ENCODE measurements around the gene RGPD3. TPM values are rescaled to one million over a fixed set of nuclear protein-coding genes. Genes with fewer than 3 reads are reported as not detected.
"Not testable (repeated sequence)": the region's sequence is repeated elsewhere in the genome, so short reads cannot be mapped to it uniquely, and the experiment has no call there.

The RGPD3 gene
- total RNA-seq, 2 experiments from 2014 or later: 0.06 TPM; not detected in 1

DNA sequence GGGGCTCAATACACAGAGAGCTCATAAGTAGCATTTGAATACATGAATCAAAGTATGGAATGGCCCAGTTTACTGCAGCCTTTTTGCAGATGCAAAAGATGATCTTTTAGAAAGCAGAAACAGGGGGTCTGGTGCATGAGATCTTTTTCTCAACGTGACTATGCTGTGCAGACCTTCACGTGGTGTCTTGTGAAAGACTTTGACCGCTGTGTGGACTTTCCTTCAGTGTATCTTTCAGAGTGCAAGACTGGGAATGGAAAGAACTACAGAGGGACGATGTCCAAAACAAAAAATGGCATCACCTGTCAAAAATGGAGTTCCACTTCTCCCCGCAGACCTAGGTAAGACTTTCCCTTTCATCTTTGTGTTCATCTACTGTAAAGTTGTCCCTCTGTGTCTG lies 77.5 kb downstream of the RGPD3 start:
- H3K36me3 Mint-ChIP-seq (ENCODE audit: low read depth); H3K9me3 Mint-ChIP-seq; H3K4me1 Mint-ChIP-seq; H3K27me3 Mint-ChIP-seq; DNase-seq; H3K4me3 Mint-ChIP-seq; H3K27ac Mint-ChIP-seq; CTCF ChIA-PET; POLR2A ChIA-PET: not testable (repeated sequence)

DNA sequence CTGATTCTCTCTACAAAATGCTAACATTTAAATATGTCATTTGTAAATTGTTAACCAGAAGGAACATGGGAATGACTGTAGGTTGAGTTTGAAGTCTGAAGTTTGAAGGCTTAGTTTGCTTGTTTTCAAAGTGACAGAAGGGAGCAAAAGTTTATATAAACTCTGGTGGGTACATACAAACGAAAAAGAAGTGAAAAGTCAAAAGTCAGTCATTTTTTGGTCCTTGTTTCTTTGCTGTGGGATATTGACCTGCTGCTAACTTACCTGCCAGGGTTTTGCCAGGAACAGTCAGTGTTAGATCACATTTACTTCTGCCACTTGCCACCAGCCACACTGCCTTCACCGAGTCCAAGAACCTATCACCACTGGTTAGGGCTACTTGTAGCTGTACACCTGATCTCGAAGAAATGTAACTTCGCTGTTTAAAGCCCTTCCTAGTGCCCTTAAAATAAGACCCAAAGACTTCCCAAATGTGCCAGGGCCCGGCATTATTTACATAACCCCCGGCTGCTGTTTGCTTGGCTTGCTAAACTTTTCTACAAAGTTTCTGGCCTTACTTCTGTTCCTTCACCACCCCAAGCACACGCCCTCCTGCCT lies 79.3 kb downstream of the RGPD3 start:
- DNase-seq; CTCF ChIA-PET; H3K4me1 Mint-ChIP-seq; H3K4me3 Mint-ChIP-seq; H3K27ac Mint-ChIP-seq; H3K27me3 Mint-ChIP-seq; POLR2A ChIA-PET; H3K9me3 Mint-ChIP-seq; H3K36me3 Mint-ChIP-seq (ENCODE audit: low read depth): not testable (repeated sequence)

DNA sequence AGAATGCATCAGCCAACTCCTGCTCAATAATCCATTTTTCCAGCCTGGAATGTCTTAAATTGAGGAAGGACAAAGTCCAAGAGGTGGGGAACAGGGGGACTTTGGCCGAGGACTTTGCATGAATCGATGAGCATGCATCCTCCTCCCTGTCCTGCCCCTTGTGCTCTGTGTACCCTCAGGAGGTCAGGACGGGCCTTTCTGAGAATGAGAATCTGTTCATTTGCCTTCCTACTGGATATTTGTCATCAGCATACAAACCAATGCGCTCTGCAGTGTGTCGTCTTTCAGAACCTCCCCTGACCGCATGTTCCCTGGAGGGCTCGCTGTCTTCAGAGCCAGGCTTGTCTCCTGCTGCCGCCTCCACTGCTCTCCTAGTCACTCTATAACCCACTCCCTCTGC lies 83.7 kb downstream of the RGPD3 start:
- CTCF ChIA-PET, H3K27ac Mint-ChIP-seq: not testable (repeated sequence)

DNA sequence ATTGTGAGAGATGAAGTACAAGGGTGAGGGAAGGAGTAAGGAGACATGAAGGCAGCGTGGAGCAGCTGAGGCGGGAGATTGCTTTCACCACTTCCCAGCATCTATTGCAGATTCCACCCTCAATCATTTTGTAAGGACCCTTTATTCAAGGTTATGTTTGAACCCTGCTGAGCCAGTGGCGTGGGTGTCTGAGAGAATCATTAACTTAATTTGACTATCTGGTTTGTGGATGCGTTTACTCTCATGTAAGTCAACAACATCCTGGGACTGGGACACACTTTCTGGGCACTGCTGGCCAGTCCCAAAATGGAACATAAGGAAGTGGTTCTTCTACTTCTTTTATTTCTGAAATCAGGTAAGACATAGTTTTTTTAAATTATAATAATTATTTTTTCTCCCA lies 86.3 kb downstream of the RGPD3 start:
- H3K4me3 Mint-ChIP-seq; DNase-seq; CTCF ChIA-PET; H3K27ac Mint-ChIP-seq; POLR2A ChIA-PET; H3K27me3 Mint-ChIP-seq; H3K36me3 Mint-ChIP-seq (ENCODE audit: low read depth); H3K9me3 Mint-ChIP-seq; H3K4me1 Mint-ChIP-seq: not testable (repeated sequence)

More for the DNA sequence above, 83.7 kb downstream of the RGPD3 start:
- H3K4me3 Mint-ChIP-seq; H3K9me3 Mint-ChIP-seq; H3K4me1 Mint-ChIP-seq; POLR2A ChIA-PET; DNase-seq; H3K36me3 Mint-ChIP-seq (ENCODE audit: low read depth); H3K27me3 Mint-ChIP-seq: not testable (repeated sequence)

DNA sequence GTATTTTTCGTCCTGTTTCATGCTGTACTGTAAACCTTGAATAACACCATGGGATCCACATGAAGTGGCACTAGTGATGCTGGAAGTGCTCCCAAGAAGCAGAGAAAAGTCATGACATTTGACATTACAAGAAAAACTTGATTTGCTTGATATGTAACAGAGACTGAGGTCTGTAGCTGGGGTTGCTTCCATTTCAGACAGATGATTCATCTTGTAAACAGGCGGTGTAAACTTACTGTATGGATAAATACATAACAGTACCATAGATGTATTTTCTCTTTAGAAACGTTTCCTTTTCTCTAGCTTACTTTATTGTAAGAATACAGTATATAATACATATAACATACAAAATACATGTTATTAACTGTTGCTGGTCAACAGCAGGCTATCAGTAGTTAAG lies 88.6 kb downstream of the RGPD3 start:
- H3K4me1 Mint-ChIP-seq; H3K27me3 Mint-ChIP-seq; H3K4me3 Mint-ChIP-seq; CTCF ChIA-PET; POLR2A ChIA-PET; H3K27ac Mint-ChIP-seq; H3K36me3 Mint-ChIP-seq (ENCODE audit: low read depth); DNase-seq; H3K9me3 Mint-ChIP-seq: not testable (repeated sequence)

DNA sequence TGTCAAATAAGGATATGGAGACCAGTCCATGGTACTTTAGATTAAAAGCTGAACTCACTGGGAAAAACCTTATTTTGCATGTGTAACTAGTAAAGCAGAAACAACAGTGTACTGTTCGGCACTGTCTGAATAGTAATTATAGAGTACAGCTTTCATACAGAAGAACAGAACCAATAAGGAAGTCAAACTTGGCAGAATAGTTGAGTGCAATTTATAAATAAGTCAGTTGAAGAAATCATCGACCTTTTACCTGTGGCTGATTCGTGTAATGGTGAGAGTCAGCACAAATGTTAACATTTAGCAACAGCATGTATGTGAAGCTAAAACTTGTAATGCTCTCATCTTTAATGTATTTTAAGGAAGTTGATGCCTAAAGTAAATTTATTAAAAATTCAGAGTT lies 99.0 kb downstream of the RGPD3 start:
- H3K27ac Mint-ChIP-seq; DNase-seq; CTCF ChIA-PET; H3K27me3 Mint-ChIP-seq; H3K4me1 Mint-ChIP-seq; H3K9me3 Mint-ChIP-seq; POLR2A ChIA-PET; H3K4me3 Mint-ChIP-seq; H3K36me3 Mint-ChIP-seq (ENCODE audit: low read depth): not testable (repeated sequence)

DNA sequence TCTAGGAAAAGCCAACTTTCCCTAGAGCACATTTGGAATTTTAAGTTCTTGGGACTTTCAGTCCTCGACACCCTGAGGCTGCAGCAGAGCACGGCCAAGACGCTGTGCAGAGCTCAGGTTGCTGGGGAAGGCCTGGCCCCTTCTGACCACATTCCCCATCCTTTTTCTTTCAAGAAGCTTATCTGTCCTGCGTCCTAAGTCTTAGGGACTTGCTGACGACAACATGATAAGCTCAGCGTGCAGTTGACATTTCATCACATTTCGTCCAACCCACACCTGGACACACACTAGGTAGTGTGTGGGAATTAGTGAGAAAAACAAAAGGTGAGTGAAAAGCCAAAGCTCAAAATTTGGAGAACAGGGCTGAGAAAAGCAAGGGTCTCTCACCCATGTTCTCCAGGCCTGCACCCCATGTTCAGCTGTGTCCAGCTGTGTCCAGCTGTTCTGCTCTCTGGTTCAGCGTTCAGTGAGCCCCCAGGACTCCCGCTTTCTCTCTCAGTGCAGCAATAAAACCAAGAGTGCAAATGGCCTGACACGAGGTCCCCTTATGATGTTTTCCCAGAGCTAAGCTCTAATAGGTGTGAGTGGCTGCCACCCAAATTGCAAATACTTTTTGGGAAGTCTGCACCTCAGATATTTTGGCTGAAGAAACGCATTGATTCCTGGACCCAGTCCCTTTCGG lies 101.9 kb downstream of the RGPD3 start:
- no peak for DNase-seq
- Mint-ChIP-seq H3K9me3 (no peaks in the 10 kb centered on the region), H3K27ac (no peak overlapping the region), H3K36me3 (ENCODE audit: low read depth) (no peaks in the 10 kb centered on the region), H3K27me3 (peaks cover 12% of the 10 kb centered on the region), H3K4me1 (no peaks in the 10 kb centered on the region), H3K4me3 (no peak overlapping the region)
- POLR2A ChIA-PET: no interaction called here
- CTCF ChIA-PET: no interaction called here

DNA sequence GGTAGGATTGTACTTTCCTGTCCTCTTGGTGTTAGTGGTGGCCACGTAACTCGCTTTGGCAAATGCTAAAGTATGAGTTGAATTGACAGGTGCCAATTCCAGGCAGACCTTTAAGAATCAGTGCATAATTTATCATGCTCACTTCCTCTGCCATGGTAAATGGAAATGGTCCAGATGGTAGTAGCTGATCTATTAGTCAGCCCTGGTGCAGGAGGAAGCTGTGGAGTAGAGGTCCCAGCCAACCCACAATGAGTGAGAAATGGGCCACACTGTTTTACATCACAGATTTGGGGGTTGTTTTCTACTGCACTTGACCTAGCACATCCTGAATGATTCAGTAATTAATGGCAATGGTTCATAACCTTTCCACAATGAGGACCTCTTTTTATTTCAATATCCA lies 104.4 kb downstream of the RGPD3 start:
- POLR2A ChIA-PET: no interaction called here

DNA sequence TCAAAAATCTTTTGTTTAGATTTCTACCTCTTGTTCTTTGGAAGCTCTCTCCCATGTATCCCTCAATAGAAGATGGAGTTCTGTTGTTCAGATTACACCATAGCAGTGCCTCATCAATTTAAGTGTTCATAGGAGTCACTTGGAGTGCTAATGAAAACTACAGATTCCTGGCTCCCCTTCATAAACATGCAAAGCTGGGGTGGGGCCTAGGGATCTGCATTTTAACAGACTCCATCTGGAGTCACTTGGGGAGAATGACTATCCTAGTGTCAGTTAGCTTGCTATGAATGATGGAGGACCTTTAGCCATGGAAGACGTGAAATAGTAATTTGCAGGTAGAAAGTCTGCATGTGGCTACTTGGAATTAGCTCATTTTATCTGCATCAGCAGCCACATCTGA lies 105.4 kb downstream of the RGPD3 start:
- ChIA-PET POLR2A (no interaction called here), CTCF (interaction anchor here (0.6 to 1.2 kb wide), 2 partner anchors 10 to 24 kb away, joined by 3 to 4 read pairs; no protein-coding TSS in a partner anchor)
- no peak for DNase-seq
- H3K36me3 Mint-ChIP-seq (ENCODE audit: low read depth): no peaks in the 10 kb centered on the region
- no peak overlapping the region for H3K27ac Mint-ChIP-seq
- no peak overlapping the region for H3K4me3 Mint-ChIP-seq
- H3K4me1 Mint-ChIP-seq: peaks cover 3% of the 10 kb centered on the region
- H3K9me3 Mint-ChIP-seq: no peaks in the 10 kb centered on the region
- peaks cover 17% of the 10 kb centered on the region for H3K27me3 Mint-ChIP-seq

More for the DNA sequence above, 104.4 kb downstream of the RGPD3 start:
- H3K27me3 Mint-ChIP-seq: peaks cover 13% of the 10 kb centered on the region
- no peak overlapping the region for H3K4me3 Mint-ChIP-seq
- no peak overlapping the region for H3K27ac Mint-ChIP-seq
- no peaks in the 10 kb centered on the region for H3K9me3 Mint-ChIP-seq
- no peaks in the 10 kb centered on the region for H3K36me3 Mint-ChIP-seq (ENCODE audit: low read depth)
- DNase-seq: no peak
- CTCF ChIA-PET: no interaction called here
- no peaks in the 10 kb centered on the region for H3K4me1 Mint-ChIP-seq

DNA sequence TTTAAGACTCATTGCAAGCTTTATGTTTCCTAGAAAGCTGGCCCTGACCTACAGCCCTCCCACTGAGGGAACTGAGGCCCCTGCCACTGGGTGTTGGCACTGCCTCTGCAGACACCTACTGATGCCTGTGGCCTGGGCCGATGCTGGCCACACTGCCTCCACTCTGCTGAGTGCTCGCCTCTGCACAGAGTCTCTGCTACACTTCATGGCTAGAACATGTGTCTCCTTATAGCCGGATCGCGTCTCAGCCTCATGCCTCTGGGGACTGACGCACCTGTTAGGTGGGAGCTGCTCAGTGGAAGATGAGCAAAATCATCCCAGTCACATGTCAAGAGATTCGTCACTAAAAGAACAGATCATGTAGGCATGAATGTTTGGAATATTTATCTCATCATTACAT lies 108.7 kb downstream of the RGPD3 start:
- no peak overlapping the region for H3K27ac Mint-ChIP-seq
- ChIA-PET CTCF (no interaction called here), POLR2A (no interaction called here)
- H3K27me3 Mint-ChIP-seq: peaks cover 19% of the 10 kb centered on the region
- H3K4me3 Mint-ChIP-seq: no peak overlapping the region
- no peak for DNase-seq
- H3K9me3 Mint-ChIP-seq: no peaks in the 10 kb centered on the region
- no peaks in the 10 kb centered on the region for H3K36me3 Mint-ChIP-seq (ENCODE audit: low read depth)
- H3K4me1 Mint-ChIP-seq: peaks cover 4% of the 10 kb centered on the region

DNA sequence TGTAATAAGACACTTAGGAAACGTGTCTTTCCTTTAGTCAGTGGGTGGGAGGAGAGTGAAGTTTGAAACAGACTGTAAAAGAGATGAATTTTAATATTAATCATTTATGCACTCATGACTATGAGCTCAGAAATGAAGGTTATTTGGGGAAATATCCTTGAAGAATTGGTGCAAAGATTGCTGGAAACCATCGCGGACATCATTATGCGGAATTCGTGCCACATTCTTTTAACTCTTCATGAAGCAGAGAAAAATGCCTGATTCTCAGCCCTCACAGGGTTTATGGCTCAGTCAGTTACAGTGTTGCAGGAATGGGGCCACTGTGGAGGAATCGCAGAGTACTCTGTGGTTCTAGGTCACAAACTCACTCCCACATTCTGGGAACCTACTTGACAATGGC lies 109.7 kb downstream of the RGPD3 start:
- Mint-ChIP-seq H3K9me3 (no peaks in the 10 kb centered on the region), H3K36me3 (ENCODE audit: low read depth) (no peaks in the 10 kb centered on the region), H3K27me3 (peaks cover 26% of the 10 kb centered on the region), H3K27ac (no peak overlapping the region), H3K4me1 (peaks cover 4% of the 10 kb centered on the region), H3K4me3 (no peak overlapping the region)
- DNase-seq: no peak
- ChIA-PET CTCF (no interaction called here), POLR2A (no interaction called here)

DNA sequence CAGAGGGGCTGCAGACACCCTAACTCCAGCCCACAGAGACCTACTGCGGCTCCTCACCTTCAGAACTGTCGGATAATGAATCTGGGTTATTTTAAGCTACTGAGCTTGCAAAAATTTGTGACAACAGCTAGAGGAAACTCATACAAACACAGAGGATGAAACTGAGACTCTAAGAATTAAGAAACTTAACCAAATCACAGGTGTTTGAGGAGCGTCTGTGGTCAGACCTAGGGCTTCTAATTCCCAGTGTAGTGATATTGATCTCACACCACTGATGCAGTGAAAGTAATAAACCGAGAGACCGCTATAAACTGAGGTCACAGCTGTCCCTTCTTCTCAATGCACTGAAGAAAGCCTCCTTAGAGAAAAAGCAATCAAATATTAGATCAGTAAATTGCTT lies 110.1 kb downstream of the RGPD3 start:
- Mint-ChIP-seq H3K4me1 (peaks cover 4% of the 10 kb centered on the region), H3K9me3 (no peaks in the 10 kb centered on the region), H3K36me3 (ENCODE audit: low read depth) (no peaks in the 10 kb centered on the region), H3K27ac (no peak overlapping the region), H3K27me3 (peaks cover 26% of the 10 kb centered on the region), H3K4me3 (no peak overlapping the region)
- CTCF ChIA-PET: no interaction called here
- POLR2A ChIA-PET: no interaction called here
- DNase-seq: no peak

DNA sequence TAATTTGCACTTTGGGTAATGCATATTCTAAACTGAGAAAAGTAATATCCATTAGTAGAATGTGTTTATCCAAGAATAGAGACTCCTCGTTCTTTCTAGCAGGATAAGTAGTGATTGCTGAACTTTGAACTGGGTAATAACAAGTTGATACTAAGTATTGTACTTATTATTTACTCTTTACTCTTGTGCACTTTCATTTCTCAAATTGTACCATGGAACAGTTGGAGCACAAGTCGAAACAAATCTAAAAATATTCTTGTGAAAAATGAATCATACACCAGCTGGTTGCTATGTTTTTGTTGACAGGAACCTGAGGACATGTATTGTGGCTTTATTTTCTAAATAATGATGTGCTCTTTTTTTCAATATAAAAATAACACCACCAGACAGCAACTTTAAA lies 111.9 kb downstream of the RGPD3 start:
- ChIA-PET POLR2A (no interaction called here), CTCF (no interaction called here)
- peaks cover 18% of the 10 kb centered on the region for H3K27me3 Mint-ChIP-seq
- H3K36me3 Mint-ChIP-seq (ENCODE audit: low read depth): no peaks in the 10 kb centered on the region
- no peak overlapping the region for H3K4me3 Mint-ChIP-seq
- H3K9me3 Mint-ChIP-seq: no peaks in the 10 kb centered on the region
- no peak overlapping the region for H3K27ac Mint-ChIP-seq
- no peak for DNase-seq
- H3K4me1 Mint-ChIP-seq: peaks cover 4% of the 10 kb centered on the region

DNA sequence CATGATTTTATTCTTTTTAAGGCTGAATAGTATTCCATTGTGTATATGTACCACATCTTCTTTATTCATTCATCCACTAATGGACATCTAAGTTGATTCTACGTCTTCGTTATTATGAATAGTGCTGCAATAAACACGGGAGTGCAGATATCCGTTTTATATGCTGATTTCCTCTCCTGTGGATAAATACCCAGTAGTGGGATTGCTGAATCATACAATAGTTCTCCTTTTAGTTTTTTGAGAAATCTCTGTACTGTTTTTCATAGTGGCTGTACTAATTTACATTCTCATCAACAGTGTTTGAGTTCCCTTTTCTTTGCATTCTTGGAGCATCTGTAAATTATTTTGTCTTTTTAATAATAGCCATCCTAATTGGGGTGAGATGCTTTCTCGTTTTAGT lies 114.5 kb downstream of the RGPD3 start:
- Mint-ChIP-seq H3K4me1 (peaks cover 4% of the 10 kb centered on the region), H3K4me3 (no peak overlapping the region), H3K27ac (no peak overlapping the region), H3K36me3 (ENCODE audit: low read depth) (no peaks in the 10 kb centered on the region), H3K27me3 (peaks cover 18% of the 10 kb centered on the region), H3K9me3 (no peaks in the 10 kb centered on the region)
- DNase-seq: no peak
- POLR2A ChIA-PET: no interaction called here
- CTCF ChIA-PET: interaction anchor here (1.0 kb wide), 1 partner anchor 9 kb away, joined by 3 read pairs; no protein-coding TSS in a partner anchor

Data from activated CD4-positive, alpha-beta T cell treated with anti-CD3 and anti-CD28 coated beads, Interleukin-2, amount 10 ng/mL, durations not matched to agents 7 days and 5 days (primary cell).